ENCODE measurements around the gene ADAMTSL3. TPM values are rescaled to one million over a fixed set of nuclear protein-coding genes. Genes with fewer than 3 reads are reported as not detected.

ADAMTSL3 gene
- total RNA-seq, 4 donors from 2014 or later, result 2.0 to 11.3 (median 3.8) TPM

GRCh38 chr15:83998486-83998885 lies 344.6 kb downstream of the ADAMTSL3 start:
- Histone ChIP-seq H3K9me3 (no peaks in the 10 kb centered on the region), H3K36me3 (no peaks in the 10 kb centered on the region), H3K4me1 (peaks cover 10% of the 10 kb centered on the region), H3K4me3 (no peak overlapping the region), H3K27ac (no peak overlapping the region), H3K27me3 (no peaks in the 10 kb centered on the region)
- TF ChIP-seq EP300 (IDR thresholded peaks at IDR 0.05), result no peak
- TF ChIP-seq POLR2AphosphoS5 (IDR thresholded peaks at IDR 0.05), result no peak
- TF ChIP-seq CTCF (IDR thresholded peaks at IDR 0.05), result no peak
- TF ChIP-seq POLR2A (IDR thresholded peaks at IDR 0.05), result no peak
- no peak for DNase-seq (ENCODE audit: low spot score in 2 of 2)
- WGBS, result 85% methylated on average over 2 of the region's 2 CpGs

- Histone ChIP-seq H3K27ac (no peak overlapping the region), H3K9me3 (no peaks in the 10 kb centered on the region), H3K36me3 (no peaks in the 10 kb centered on the region), H3K27me3 (no peaks in the 10 kb centered on the region), H3K4me3 (no peak overlapping the region), H3K4me1 (peaks cover 10% of the 10 kb centered on the region)
- TF ChIP-seq CTCF (IDR thresholded peaks at IDR 0.05) (no peak), EP300 (IDR thresholded peaks at IDR 0.05) (no peak), POLR2AphosphoS5 (IDR thresholded peaks at IDR 0.05) (no peak), POLR2A (IDR thresholded peaks at IDR 0.05) (no peak)
- WGBS, result 86% methylated on average over 6 of the region's 6 CpGs
- no peak for DNase-seq (ENCODE audit: low spot score in 2 of 2)
Measured at GRCh38 chr15:83999396-84000135, 345.6 kb downstream of the ADAMTSL3 start.

- no peaks in the 10 kb centered on the region for H3K27me3 ChIP-seq
- H3K36me3 ChIP-seq, result no peaks in the 10 kb centered on the region
- no peak overlapping the region for H3K4me3 ChIP-seq
- 46% methylated on average over 5 of the region's 5 CpGs for WGBS
- TF ChIP-seq CTCF (IDR thresholded peaks at IDR 0.05), result no peak
- no peak for TF ChIP-seq EP300 (IDR thresholded peaks at IDR 0.05)
- TF ChIP-seq POLR2A (IDR thresholded peaks at IDR 0.05), result no peak
- peak in 2 of 3 donors; percentile 66 to 69 for TF ChIP-seq POLR2AphosphoS5 (IDR thresholded peaks at IDR 0.05)
- peaks cover 10% of the 10 kb centered on the region for H3K4me1 ChIP-seq
- H3K27ac ChIP-seq, result peak overlapping the region; percentile 23
- no peaks in the 10 kb centered on the region for H3K9me3 ChIP-seq
- DNase-seq (ENCODE audit: low spot score in 2 of 2), result no peak
Measured at GRCh38 chr15:84001037-84001436, 347.1 kb downstream of the ADAMTSL3 start.

- H3K27ac ChIP-seq, result peak overlapping the region; percentile 15
- no peaks in the 10 kb centered on the region for H3K9me3 ChIP-seq
- no peaks in the 10 kb centered on the region for H3K27me3 ChIP-seq
- H3K4me3 ChIP-seq, result no peak overlapping the region
- TF ChIP-seq POLR2AphosphoS5 (IDR thresholded peaks at IDR 0.05) (no peak), EP300 (IDR thresholded peaks at IDR 0.05) (no peak), POLR2A (IDR thresholded peaks at IDR 0.05) (no peak), CTCF (IDR thresholded peaks at IDR 0.05) (no peak)
- peaks cover 10% of the 10 kb centered on the region for H3K4me1 ChIP-seq
- DNase-seq (ENCODE audit: low spot score in 2 of 2), result no peak
- H3K36me3 ChIP-seq, result no peaks in the 10 kb centered on the region
Measured at GRCh38 chr15:84001655-84002054, 347.7 kb downstream of the ADAMTSL3 start.

DNA sequence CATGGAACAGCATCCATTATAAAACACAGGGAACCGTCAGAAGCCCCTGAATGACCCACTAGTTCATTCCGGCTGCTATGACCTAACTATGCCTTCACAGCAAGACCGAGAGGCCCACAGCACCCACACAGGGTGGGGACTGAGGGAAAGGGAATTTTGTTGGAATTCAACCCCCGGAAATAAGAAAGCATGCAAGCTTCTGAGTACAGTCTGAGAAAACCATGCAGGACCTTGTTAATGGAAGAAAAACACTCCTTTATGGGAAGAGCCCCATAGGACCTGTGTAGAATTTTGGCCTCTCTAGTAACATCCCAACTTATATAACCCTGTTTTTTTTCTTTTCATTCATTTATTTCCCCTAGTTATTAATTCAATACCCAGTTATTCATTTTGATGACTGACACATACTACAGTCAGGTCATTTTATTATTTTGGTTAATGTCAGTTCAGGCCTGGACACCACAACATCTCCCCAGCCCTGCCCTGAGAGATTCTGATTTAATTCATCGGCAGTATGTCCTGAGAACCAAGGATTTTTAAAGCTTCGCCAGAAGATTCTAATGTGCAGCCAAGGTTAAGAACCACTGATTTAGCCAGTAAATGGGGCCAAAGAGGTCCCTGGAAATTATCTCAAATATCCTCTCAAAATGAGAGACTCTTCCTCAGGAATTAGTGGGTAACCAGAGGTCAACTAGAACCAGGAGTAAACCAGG lies 350.0 kb downstream of the ADAMTSL3 start:
- TF ChIP-seq EP300 (IDR thresholded peaks at IDR 0.05), result no peak
- no peak for TF ChIP-seq POLR2A (IDR thresholded peaks at IDR 0.05)
- 89% methylated on average over 6 of the region's 6 CpGs for WGBS

More for the DNA sequence above, 350.0 kb downstream of the ADAMTSL3 start:
- no peak for DNase-seq (ENCODE audit: low spot score in 2 of 2)
- Histone ChIP-seq H3K27me3 (no peaks in the 10 kb centered on the region), H3K4me3 (no peak overlapping the region), H3K4me1 (peaks cover 10% of the 10 kb centered on the region), H3K36me3 (no peaks in the 10 kb centered on the region), H3K9me3 (no peaks in the 10 kb centered on the region), H3K27ac (no peak overlapping the region)

All from suprapubic skin (tissue), 4 donors.